ENCODE measurements around the gene ADGRE3.

The ADGRE3 gene

DNA sequence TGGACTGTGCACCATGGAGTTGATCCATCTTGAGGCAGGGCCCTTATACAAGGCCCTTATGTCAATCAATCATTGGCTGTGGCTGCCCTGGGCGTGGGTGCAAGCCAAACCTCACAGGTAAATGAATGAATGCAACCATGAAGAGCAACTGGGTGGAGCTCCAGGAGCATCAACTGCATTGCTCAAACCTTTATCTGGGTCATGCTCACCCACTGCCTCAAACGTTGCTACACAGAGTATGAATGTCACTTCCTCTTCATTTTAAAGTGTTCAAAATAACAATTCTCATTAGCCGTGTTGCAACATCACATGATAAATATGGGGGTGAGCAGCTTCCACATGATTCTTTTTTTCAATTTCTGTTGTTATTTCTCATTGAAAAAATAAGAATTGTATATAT lies 8.8 kb upstream of the ADGRE3 start:
- no peak for DNase-seq (ENCODE audit: low spot score in 2 of 2)

GRCh38 chr19:14682084-14682483 lies 7.4 kb upstream of the ADGRE3 start:
- ATAC-seq (ENCODE audit: low read depth) (no peak), DNase-seq (ENCODE audit: low spot score in 2 of 2) (no peak)
- H3K36me3 Mint-ChIP-seq = no peaks in the 10 kb centered on the region
- no peaks in the 10 kb centered on the region for H3K9me3 Mint-ChIP-seq
- no peaks in the 10 kb centered on the region for H3K27me3 Mint-ChIP-seq
- H3K27ac Mint-ChIP-seq = no peak overlapping the region
- H3K4me1 Mint-ChIP-seq = peaks cover 6% of the 10 kb centered on the region
- no peak overlapping the region for H3K4me3 Mint-ChIP-seq

More for the DNA sequence above, 8.8 kb upstream of the ADGRE3 start:
- Mint-ChIP-seq H3K4me3 (no peak overlapping the region), H3K4me1 (peaks cover 6% of the 10 kb centered on the region), H3K27ac (no peak overlapping the region), H3K27me3 (no peaks in the 10 kb centered on the region), H3K36me3 (no peaks in the 10 kb centered on the region), H3K9me3 (no peaks in the 10 kb centered on the region)
- peak; percentile 82 for ATAC-seq (ENCODE audit: low read depth)

DNA sequence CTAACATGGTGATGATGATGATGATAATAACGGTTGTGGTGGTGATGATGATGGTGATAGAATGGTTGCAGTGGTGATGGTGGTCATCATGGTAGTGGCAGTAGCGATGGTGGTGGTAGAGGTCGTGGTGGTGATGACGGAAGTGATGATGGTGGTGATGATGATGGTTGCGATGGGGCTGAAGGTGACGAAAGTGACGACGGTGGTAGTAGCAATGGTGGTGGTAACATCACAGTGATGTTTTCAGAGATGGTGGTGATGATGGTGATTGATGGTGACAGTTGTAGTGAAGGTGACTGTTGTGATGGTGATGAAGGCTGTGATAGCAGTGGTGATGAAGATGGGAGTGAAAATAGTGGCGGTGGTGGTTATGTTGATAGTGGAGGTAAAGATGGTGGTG lies 3.6 kb upstream of the ADGRE3 start:
- Mint-ChIP-seq H3K36me3 (no peaks in the 10 kb centered on the region), H3K27ac (no peak overlapping the region), H3K9me3 (no peaks in the 10 kb centered on the region), H3K4me1 (peaks cover 15% of the 10 kb centered on the region), H3K4me3 (no peak overlapping the region), H3K27me3 (no peaks in the 10 kb centered on the region)
- DNase-seq (ENCODE audit: low spot score in 2 of 2) (no peak), ATAC-seq (ENCODE audit: low read depth) (no peak)

DNA sequence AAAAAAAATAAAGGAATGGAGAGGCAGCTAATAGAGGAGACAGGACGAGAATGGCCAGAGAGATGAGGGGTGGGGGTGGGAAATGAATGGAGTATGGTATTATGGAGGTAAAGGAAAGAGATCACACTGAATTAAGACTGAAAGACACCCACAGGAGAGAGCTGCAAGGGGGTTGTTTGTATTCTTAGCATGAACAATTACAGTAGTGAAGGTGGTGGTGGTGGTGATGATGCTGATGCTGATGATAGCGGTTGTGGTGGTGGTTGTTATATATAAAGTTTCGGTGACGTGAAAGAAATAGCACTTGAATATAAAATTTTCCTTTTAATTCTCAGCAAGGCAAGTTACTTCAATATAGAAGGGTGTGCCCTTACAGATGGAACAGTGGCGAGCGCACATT lies 2.8 kb upstream of the ADGRE3 start:
- Mint-ChIP-seq H3K36me3 (no peaks in the 10 kb centered on the region), H3K27ac (no peak overlapping the region), H3K4me3 (no peak overlapping the region), H3K9me3 (no peaks in the 10 kb centered on the region), H3K27me3 (no peaks in the 10 kb centered on the region), H3K4me1 (peaks cover 13% of the 10 kb centered on the region)
- DNase-seq (ENCODE audit: low spot score in 2 of 2) (no peak), ATAC-seq (ENCODE audit: low read depth) (no peak)

- H3K4me1 Mint-ChIP-seq = peaks cover 20% of the 10 kb centered on the region
Measured at GRCh38 chr19:14676762-14677161, 2.1 kb upstream of the ADGRE3 start.

DNA sequence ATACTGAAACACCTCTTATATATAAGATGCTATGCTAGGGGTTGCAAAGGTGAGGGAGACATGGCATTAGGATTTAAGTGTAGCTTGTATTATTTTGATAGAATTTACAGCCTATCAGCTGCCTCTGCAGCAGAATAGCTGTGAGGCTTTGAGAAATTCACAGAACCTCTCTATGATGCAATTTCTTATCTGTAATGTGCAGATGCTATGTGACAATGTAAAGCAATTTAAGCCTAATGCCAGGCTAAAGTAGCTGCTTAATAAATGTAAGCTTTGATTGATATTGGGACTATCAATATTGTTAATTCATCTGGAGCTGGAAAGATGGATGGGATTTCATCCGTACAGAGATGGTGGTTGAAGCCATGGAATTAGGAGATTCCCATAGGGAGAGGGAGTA lies 1.6 kb downstream of the ADGRE3 start:
- Mint-ChIP-seq H3K36me3 (no peaks in the 10 kb centered on the region), H3K4me3 (no peak overlapping the region), H3K27me3 (no peaks in the 10 kb centered on the region), H3K27ac (no peak overlapping the region), H3K9me3 (no peaks in the 10 kb centered on the region), H3K4me1 (peaks cover 25% of the 10 kb centered on the region)
- DNase-seq (ENCODE audit: low spot score in 2 of 2) = no peak
- ATAC-seq (ENCODE audit: low read depth) = no peak

More at GRCh38 chr19:14676762-14677161, 2.1 kb upstream of the ADGRE3 start:
- ATAC-seq (ENCODE audit: low read depth) = no peak
- Mint-ChIP-seq H3K27ac (no peak overlapping the region), H3K4me3 (no peak overlapping the region), H3K27me3 (no peaks in the 10 kb centered on the region), H3K9me3 (no peaks in the 10 kb centered on the region), H3K36me3 (no peaks in the 10 kb centered on the region)
- DNase-seq (ENCODE audit: low spot score in 2 of 2) = no peak

GRCh38 chr19:14672188-14672872 lies 2.3 kb downstream of the ADGRE3 start:
- Mint-ChIP-seq H3K4me1 (peaks cover 29% of the 10 kb centered on the region), H3K4me3 (no peak overlapping the region), H3K27ac (no peak overlapping the region), H3K36me3 (no peaks in the 10 kb centered on the region), H3K27me3 (no peaks in the 10 kb centered on the region), H3K9me3 (no peaks in the 10 kb centered on the region)
- DNase-seq (ENCODE audit: low spot score in 2 of 2) (no peak), ATAC-seq (ENCODE audit: low read depth) (no peak)

DNA sequence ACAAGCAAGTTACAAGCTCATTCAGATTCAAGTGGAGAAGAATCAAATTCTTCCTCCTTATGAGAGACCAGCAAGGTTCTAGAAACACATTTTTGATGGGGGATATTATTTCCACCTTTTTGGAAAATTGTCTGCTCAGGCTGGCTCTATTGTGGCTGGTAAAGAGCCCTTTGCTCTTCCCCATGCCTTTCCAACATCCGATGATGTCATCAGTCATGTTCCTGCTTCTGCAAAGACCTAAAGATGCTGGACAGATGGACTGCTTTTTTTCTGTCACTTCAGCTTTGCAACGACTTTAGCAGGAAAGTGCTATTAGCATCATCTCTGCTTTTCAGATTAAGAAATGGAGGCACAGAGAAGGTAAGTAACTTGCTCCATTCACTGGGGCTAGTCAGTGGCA lies 4.2 kb downstream of the ADGRE3 start:
- H3K4me3 Mint-ChIP-seq = no peak overlapping the region
- no peaks in the 10 kb centered on the region for H3K9me3 Mint-ChIP-seq
- H3K27me3 Mint-ChIP-seq = no peaks in the 10 kb centered on the region
- no peak for DNase-seq (ENCODE audit: low spot score in 2 of 2)
- peaks cover 32% of the 10 kb centered on the region for H3K4me1 Mint-ChIP-seq
- no peak for ATAC-seq (ENCODE audit: low read depth)
- H3K27ac Mint-ChIP-seq = no peak overlapping the region
- no peaks in the 10 kb centered on the region for H3K36me3 Mint-ChIP-seq

- no peak for DNase-seq (ENCODE audit: low spot score in 2 of 2)
Measured at GRCh38 chr19:14669940-14670339, 4.7 kb downstream of the ADGRE3 start.

GRCh38 chr19:14661372-14661924 lies 13.2 kb downstream of the ADGRE3 start:
- Mint-ChIP-seq H3K27ac (no peak overlapping the region), H3K27me3 (peaks cover 2% of the 10 kb centered on the region), H3K36me3 (no peaks in the 10 kb centered on the region), H3K9me3 (no peaks in the 10 kb centered on the region), H3K4me1 (peaks cover 5% of the 10 kb centered on the region), H3K4me3 (no peak overlapping the region)
- DNase-seq (ENCODE audit: low spot score in 2 of 2) (no peak), ATAC-seq (ENCODE audit: low read depth) (no peak)

More at GRCh38 chr19:14669940-14670339, 4.7 kb downstream of the ADGRE3 start:
- Mint-ChIP-seq H3K4me3 (no peak overlapping the region), H3K36me3 (no peaks in the 10 kb centered on the region), H3K4me1 (peaks cover 31% of the 10 kb centered on the region), H3K9me3 (no peaks in the 10 kb centered on the region), H3K27ac (no peak overlapping the region), H3K27me3 (no peaks in the 10 kb centered on the region)
- ATAC-seq (ENCODE audit: low read depth) = no peak

DNA sequence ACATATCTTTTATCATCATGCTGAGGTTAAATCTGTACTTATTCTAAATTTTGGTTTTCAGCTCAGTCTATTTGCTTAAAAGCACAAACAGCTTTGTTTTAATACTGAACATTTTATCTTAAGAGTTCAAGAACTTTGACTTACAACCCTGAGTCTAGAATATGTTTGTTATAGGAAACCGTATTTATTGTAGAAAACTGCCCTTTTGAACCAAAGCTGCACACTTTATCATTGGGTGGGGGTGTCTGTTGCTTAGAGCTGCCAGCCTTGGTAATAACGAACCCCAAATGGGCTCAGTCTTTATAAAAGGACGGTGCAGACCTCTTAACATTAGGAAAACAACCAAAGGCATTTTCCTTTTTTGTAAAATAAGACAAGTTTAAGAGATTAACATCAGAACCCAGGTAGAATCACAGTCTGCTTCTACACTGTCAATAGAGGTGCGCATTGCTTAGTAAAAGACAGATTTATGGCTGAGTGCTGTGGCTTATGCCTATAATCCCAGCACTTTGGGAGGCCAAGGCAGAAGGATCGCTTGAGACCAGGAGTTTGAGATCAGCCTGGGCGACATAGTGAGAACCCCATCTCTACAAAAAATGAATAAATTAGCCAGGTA lies 14.7 kb downstream of the ADGRE3 start:
- no peaks in the 10 kb centered on the region for H3K36me3 Mint-ChIP-seq
- H3K4me1 Mint-ChIP-seq = peaks cover 5% of the 10 kb centered on the region
- ATAC-seq (ENCODE audit: low read depth) (no peak), DNase-seq (ENCODE audit: low spot score in 2 of 2) (no peak)
- H3K9me3 Mint-ChIP-seq = no peaks in the 10 kb centered on the region
- H3K27me3 Mint-ChIP-seq = peaks cover 2% of the 10 kb centered on the region
- H3K4me3 Mint-ChIP-seq = no peak overlapping the region
- H3K27ac Mint-ChIP-seq = no peak overlapping the region

DNA sequence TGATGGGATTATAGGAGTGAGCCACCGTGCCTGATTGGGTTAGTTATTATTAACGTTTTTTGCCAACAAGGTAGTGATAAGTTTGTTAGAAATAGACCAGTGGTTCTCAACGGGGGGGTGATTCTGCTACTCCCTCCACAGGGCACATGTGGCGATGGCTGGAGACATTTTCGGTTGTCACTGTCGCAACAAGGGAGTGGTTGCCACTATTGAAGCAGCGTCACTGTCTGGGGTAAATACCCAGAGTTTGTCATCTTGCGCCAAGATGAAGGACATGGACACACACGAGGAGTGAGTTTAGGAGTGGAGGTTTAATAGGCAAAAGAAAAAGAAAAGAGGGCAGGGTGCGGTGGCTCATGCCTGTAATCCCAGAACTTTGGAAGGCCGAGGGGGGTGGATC lies 18.9 kb downstream of the ADGRE3 start:
- ATAC-seq (ENCODE audit: low read depth) = no peak
- no peaks in the 10 kb centered on the region for H3K4me1 Mint-ChIP-seq
- H3K4me3 Mint-ChIP-seq = no peak overlapping the region
- no peaks in the 10 kb centered on the region for H3K9me3 Mint-ChIP-seq
- no peaks in the 10 kb centered on the region for H3K36me3 Mint-ChIP-seq
- no peak overlapping the region for H3K27ac Mint-ChIP-seq
- DNase-seq (ENCODE audit: low spot score in 2 of 2) = no peak
- peaks cover 1% of the 10 kb centered on the region for H3K27me3 Mint-ChIP-seq

DNA sequence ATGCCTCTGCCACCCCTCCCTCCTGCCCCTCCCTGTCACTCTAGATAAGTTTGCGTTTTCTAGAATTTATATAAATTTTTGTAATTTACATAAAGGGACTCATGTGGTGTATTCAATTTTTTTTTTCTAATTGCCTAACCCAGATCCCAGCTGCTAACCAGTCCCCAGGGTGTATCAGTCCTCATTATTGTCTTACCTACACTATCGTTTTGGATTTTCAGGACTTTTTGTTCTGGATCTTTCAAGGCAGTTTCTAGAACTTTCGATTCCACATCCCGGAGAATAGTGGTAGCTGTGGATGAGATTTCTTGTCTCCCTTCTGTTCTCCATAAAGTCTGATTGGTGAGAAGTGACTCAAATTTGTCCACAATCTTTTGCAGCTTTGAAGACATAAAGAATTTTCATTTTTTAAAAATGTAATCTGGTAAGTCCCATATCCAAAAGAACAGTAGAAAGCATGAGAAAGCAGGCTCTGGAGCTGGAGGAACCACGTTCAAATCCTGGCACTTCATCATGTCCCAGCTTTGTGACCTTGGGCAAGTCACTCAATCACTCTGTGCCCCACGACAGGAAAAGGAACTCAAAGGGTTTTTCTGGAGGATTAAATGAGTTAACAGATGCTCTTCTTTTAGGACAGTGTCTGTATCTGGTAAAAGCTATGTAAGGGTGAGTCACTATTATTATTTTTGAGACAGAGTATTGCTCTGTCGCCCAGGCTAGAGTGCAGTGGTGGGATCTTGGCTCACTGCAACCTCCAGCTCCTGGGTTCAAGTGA lies 19.7 kb downstream of the ADGRE3 start:
- no peak for ATAC-seq (ENCODE audit: low read depth)
- no peak overlapping the region for H3K4me3 Mint-ChIP-seq
- no peak for DNase-seq (ENCODE audit: low spot score in 2 of 2)
- H3K4me1 Mint-ChIP-seq = peaks cover 5% of the 10 kb centered on the region
- H3K36me3 Mint-ChIP-seq = peaks cover 5% of the 10 kb centered on the region
- no peak overlapping the region for H3K27ac Mint-ChIP-seq
- H3K27me3 Mint-ChIP-seq = peaks cover 6% of the 10 kb centered on the region
- peaks cover 5% of the 10 kb centered on the region for H3K9me3 Mint-ChIP-seq

DNA sequence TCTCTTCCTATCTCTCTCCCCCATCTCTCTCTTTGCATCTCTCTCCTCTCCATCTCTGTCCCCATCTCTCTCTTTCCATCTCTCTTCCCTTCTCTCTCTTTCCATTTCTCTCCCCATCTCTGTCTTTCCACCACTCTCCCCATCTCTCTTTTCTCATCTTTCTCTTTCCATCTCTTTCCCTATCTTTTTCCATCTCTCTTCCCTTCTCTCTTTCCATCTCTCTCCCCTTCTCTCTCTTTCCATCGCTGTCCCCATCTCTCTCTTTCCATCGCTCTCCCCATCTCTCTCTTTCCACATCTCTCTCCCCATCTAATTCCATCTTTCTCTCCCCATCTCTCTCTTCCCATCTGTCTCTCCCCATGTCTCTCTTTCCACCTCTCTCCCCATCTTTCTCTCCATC lies 24.5 kb downstream of the ADGRE3 start:
- peaks cover 12% of the 10 kb centered on the region for H3K36me3 Mint-ChIP-seq
- H3K4me3 Mint-ChIP-seq = no peak overlapping the region
- ATAC-seq (ENCODE audit: low read depth) (no peak), DNase-seq (ENCODE audit: low spot score in 2 of 2) (no peak)
- H3K9me3 Mint-ChIP-seq = peaks cover 16% of the 10 kb centered on the region
- peaks cover 15% of the 10 kb centered on the region for H3K27me3 Mint-ChIP-seq
- peaks cover 10% of the 10 kb centered on the region for H3K4me1 Mint-ChIP-seq
- H3K27ac Mint-ChIP-seq = no peak overlapping the region

All from memory B cell (primary cell).